Measurements from ENCODE around the gene BMP2K.
"Not testable (repeated sequence)": the region's sequence is repeated elsewhere in the genome, so short reads cannot be mapped to it uniquely, and the experiment has no call there.

Gene BMP2K

DNA sequence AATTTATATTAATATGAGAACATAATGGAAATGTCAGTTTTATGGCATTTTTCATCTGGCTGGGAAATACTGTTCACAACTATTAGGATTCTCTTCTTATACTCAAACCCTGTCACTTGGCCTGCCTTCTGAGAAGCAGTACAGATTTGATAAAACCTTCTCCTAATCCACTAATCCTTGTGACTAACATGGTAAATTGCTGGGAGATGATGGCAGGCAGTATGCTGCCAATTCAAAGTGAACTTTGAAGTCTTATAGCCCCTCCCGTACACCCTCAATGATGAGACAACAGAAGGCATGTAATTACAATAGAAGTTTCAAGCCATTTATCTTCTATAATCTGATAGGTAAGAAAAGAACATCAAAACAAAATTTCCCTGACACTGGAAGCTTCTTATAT is 126.1 kb downstream of the BMP2K start:
- intact Hi-C loops (cut with DNase I) = no loop called here

DNA sequence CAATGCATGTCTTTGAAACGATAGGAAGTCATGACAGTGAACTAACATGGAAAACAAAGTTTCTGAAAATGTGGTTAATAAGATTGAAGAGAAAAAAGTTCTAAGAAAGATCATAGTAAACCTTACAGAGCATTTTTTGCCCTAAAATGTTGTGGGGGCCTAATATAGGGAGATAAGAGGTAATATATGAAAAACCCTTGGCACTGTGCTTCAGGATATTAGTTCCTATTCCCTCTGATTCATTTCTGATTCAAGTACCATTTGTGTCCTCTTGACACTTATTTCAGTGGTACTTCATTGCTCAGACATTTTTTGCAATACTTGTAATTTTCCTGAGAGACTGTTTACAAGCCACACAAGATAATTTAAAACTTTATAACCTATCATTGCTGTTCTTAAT is 128.0 kb downstream of the BMP2K start:
- intact Hi-C loops (cut with DNase I) = no loop called here
- DNase-seq = no peak

More for the DNA sequence above, 126.1 kb downstream of the BMP2K start:
- DNase-seq = no peak

DNA sequence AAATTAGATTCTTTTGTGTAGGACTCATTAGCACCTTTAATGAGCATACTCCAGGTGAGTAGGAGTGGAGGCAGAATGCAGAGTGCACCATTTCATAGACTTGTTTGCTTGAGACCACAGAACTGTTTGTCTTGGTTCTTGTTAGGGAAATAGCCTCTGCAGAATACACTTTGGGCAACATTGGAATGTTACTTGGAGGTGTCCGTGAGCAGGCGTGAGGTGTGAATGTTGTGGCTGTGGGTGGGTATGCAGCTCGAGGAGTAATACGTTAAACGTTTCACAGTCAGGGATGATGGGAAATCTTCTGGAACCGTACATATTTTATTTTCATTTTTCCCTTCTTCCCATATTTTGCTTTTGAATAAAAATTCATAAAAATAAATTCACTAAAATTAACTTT is 131.5 kb downstream of the BMP2K start:
- DNase-seq = no peak
- intact Hi-C loops (cut with DNase I) = no loop called here

DNA sequence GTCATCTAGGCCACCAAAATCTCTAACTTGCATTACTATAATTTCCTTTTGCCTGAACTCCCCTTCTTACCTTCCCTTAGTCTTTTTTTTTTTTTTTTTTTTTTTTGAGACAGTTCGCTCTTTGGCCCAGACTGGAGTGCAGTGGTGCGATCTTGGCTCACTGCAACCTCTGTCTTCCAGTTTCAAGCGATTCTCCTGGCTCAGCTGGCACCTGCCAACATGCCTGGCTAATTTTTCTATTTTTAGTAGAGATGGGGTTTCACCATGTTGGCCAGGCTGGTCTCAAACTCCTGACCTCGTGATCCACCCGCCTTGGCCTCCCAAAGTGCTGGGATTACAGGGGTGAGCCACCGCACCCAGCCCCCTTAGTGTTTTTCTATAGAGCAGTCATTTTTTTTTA is 132.8 kb downstream of the BMP2K start:
- intact Hi-C loops (cut with DNase I); DNase-seq: not testable (repeated sequence)

DNA sequence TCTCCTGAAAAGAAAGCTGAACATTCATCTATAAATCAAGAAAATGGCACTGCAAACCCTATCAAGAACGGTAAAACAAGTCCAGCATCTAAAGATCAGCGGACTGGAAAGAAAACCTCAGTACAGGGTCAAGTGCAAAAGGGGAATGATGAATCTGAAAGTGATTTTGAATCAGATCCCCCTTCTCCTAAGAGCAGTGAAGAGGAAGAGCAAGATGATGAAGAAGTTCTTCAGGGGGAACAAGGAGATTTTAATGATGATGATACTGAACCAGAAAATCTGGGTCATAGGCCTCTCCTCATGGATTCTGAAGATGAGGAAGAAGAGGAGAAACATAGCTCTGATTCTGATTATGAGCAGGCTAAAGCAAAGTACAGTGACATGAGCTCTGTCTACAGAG is 134.5 kb downstream of the BMP2K start:
- intact Hi-C loops (cut with DNase I) = no loop called here
- no peak for DNase-seq

DNA sequence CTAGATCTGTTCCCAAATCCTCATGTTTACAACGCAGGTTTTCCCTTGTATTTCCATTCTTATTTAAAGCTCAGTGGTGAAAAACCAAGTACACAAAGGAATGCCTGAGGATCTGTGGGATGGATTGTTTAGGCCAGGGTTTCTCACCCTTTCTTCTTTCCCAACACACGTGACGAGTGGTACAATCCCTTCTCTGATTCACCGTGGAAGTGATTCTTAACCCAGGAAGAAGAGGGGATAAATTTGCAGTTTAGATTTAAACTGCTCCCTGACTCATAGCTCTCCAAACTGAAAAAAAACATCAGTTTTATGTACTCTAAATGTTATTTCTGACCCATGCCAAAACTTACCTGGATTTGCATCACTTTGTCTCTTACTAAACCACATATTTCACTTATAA is 146.1 kb downstream of the BMP2K start:
- DNase-seq = no peak
- intact Hi-C loops (cut with DNase I) = no loop called here

DNA sequence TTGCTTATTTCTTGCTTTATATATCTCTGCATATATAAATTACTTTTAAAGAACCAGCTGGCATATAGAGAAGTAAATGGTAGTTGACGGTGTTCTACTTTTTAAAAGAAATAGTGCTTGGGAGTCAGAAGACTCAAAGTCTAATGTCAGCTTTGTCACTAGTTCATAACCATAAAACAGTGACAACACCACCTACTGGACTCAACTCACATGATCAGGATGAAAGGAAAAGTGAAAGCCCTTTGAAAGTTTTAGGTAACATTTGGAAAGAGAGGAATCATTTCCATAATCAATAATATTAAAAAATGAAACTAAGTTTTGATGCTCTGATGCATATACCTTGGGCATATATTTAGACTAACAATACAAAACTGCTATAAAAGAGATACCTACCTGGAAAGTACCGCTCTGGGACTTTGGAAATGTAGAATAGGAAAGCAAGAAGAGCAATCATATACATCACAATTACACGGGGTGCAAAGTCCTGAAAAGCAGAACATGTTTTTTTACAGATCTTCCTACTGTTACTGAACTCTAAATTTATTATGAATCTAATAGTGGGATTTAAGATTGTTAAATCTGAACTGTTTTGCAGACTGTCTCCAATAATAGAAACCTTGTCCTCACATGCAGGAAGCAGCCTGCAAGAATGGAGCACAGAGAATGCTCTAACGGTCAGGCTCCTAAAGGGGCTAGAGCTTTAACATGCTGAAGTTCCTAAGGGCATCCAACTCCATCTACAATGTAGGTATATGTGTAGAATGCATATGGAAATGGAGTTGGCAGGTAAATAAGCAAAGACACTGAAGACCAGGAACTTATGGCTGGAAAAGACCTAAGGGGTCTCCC is 147.5 kb downstream of the BMP2K start:
- intact Hi-C loops (cut with DNase I) = no loop called here
- DNase-seq = peak in 1 of 42 donors; percentile 15

DNA sequence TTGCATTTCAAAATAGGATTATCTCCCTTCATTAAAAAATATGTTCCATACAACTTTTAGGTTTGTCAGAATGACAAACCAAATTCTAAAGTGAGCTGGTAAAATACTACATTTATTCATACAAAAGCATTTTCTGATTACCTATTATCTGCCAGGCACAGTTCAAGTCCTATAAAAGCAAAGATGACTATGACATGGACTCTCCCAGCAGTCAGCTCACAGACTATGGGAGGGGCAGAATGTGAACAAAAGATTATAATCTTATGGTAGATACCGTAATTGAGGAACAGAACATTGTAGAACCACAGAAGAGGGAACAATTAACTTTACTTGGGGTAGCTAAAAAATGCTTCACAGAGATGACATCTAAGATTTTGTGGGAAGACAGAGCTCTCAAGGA is 150.7 kb downstream of the BMP2K start:
- intact Hi-C loops (cut with DNase I) = no loop called here

DNA sequence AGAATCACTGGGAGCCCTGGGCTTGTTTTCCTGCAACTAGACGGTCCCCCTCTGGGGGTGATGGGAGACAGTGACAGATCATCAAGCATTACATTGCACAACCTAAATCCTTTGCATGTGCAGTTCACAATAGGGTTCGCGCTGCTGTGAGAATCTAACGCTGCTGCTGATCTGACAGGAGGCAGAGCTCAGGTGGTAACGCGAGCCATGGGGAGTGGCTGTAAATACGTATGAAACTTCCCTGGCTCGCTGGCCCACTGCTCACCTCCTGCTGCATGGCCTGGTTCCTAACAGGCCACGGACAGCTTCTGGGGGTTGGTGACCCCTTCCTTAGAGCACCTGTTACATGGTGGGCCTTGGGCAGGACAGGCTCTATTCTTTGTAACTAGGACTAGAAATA is 152.7 kb downstream of the BMP2K start:
- DNase-seq = no peak
- intact Hi-C loops (cut with DNase I) = no loop called here

More for the DNA sequence above, 150.7 kb downstream of the BMP2K start:
- DNase-seq = no peak

DNA sequence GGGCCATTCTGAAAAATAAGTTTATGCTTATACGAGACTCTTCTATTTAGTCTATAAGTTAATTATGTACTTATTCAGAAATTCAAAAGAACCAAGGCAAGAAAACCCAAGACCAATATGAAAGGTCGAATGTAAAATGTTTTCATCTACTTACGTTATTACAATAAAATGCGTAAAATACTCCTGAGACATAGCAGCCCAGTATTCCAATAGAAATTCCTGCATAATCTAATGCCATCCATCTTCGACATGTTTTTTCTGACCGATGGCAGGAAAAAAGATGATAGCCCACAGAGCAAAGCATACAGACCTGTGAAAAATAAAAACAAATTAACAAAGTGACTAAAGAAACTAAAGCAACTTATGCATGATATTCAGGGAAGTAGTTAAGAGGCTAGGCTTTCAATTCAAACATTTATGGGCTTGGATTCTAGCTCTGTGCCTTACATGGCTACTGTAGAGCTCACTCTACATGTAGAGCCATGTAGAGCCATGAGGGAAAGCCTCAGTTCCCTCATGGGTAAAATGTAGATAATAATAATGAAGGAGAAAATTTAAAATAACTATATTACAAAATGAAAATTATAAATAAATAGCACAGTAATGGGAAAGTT is 154.0 kb downstream of the BMP2K start:
- DNase-seq = no peak
- intact Hi-C loops (cut with DNase I) = no loop called here

DNA sequence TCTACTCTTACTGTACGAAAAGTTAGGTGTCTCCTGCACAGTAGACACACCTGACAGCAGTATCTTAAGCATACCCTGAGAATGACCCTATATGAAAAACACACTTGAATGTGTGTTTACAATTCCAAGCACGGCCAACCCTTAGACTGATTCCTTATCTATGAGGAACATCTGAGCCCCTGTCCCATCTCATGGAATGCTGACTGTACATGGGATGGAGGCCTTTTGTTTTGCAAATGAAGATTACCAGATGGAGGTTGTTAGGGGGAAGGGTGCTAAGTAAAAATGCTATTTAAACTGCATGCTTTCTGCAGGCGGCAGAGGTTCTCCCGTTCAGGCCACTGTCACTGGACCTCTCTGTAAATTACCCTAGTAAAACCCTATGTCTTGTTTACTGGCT is 160.8 kb downstream of the BMP2K start:
- intact Hi-C loops (cut with DNase I) = no loop called here
- no peak for DNase-seq

DNA sequence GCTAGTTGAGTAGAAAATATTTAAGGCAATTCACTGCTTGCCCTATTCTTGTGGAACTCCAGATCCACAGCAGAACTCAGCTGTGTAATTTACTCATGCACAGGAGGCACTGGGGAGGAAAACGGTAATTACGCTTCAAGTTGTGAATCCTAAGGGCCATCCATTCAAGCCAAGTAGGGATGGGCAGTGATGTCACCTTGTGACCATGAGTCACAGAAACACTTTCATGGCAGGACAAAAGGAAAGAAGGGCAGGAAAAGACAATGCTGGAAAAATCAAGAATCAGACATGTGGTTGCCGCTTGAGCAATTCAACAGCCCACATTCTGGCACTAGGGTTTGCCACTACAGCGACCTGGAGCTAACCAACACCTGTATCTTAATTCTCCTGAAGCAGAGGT is 161.7 kb downstream of the BMP2K start:
- peak in 2 of 42 donors; percentile 23 to 45 for DNase-seq
- intact Hi-C loops (cut with DNase I) = no loop called here

DNA sequence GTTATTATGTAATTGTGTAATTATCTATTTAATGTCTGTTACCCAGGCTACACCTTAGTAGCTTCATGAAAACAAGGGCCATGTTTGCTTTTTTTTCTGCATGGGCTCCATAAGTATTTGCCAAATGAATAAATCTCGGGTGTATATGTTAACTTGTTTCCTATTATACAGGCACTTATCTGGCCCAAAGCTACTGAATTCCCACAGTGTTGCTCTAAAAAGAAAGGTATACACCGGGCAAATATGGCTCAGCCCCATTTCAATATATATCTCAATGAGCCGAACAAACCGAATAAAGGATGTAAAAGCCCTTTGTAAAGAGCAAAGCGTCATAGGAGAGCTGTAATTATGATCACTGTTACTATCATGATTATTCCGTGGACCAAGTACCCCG is 162.3 kb downstream of the BMP2K start:
- intact Hi-C loops (cut with DNase I) = no loop called here
- no peak for DNase-seq

DNA sequence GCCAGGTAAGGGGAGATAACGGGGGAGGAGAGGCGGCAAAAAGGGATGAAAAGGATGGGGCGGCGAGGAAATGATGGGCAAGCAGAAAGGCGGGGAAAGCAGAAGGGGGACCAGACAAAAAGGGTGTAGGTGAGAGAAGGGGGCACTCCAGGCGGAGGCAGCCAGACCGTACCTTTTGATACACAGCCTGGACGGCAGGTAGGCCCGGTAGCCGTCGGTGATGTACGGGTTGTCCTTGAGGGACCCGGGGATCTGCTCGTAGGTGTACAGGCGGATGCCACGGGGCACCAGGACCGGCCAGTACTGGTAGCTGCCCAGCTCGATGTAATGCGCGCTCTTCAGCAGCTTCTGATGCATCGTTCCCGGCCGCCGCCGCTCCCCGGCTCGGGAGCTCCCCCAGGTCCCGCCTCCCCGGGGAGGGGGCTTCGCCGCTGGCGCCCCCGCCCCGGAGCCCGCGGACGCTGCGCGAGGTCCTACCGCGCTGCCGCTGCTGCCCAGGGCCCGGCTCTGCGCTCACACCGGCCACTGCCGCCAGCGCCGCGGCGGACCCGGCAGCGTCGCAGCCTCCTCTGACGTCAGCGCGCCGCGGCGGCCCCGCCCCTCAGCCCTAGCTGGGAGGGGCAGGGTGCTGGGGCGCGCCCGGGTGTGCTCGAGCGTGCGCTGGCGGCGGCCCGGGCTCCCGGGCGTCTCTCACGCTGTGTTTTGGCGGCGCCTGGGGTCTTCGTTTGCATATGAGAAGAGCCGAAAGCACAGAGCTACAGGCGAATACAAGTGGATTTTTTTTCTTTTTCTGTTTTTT is 162.9 kb downstream of the BMP2K start, which contains the start of gene PAQR3:
TSS of gene PAQR3 (minus strand) at position 571 of the 799 bp plus-strand sequence. CDS start at position 357, 214 bp downstream.
- intact Hi-C loops (cut with DNase I) = no loop called here
- peak; percentile 52 to 93 (median 86) for DNase-seq

DNA sequence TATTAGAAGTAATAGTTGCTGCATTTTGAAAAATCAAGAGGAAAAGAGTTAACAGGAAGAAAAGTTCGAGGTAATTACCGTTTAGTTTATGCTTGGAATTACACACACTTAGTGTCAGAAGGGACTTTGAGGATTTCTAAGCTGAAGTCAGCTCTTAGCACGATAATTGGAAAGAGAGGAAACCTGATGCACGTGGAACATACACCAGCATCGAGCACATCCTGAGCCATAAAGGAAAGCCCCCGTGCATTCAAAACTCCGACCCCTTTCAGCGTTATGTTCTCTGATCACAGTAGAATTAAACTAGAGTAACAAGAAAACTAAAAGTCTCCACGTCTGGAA is 163.5 kb downstream of the BMP2K start:
- no peak for DNase-seq
- intact Hi-C loops (cut with DNase I) = no loop called here

DNA sequence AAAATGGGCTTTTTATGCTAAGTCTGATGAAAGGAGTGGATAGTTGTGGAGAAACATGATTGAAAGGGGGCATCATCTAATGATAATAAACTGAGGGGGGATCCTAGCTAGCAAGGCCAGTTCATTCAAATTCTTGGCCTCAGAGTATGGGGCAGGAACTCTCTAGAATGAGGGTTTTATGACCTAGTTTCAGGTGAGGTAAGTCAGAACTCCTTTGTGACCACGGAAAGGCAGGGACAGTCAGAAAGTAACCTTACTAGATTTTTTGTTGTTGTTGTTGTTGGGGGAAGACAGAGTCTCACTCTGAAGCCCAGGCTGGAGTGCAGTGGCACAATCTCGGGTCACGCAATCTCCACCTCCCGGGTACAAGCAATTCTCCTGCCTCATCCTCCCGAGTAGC is 164.6 kb downstream of the BMP2K start:
- DNase-seq = no peak
- intact Hi-C loops (cut with DNase I) = no loop called here

DNA sequence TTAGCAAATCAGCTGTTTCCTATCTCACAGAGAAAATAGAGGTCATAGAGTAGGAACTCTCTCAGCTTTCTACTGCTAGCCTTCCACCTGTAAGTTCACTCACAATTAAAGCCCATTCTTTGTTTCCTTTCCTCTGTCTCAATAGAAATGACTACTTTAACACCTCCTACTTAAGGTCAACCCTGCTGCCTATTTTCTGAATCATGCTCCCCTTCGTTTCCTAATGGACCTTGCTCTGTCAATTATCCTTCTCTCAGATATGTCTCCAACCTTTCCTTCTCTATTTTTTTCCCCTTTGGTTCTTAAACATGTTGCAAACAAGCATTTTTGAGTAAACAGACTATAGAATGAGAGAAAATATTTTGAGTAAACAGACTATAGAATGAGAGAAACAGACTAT is 168.2 kb downstream of the BMP2K start:
- intact Hi-C loops (cut with DNase I) = no loop called here
- DNase-seq = no peak

DNA sequence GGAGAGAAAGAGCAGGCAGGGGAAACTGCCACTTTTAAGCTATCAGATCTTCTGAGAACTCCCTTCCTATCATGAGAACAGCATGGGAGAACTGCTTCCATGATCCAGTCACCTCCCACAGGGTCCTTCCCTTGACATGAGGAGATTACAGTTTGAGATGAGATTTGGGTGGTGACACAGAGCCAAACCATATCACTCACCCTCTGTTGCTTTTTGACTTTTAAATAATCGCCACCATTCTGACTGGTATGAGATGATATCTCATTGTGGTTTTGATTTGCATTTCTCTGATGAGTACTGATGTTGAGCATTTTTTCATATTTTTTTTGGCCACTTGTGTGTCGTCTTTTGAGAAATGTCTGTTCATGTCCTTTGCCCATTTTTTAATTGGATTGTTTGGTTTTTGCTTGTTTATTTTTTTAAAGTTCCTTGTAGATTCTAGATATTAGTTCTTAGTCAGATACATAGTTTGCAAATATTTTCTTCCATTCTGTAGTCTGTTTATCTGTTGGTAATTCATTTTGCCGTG is 169.6 kb downstream of the BMP2K start:
- intact Hi-C loops (cut with DNase I) = no loop called here
- no peak for DNase-seq

DNA sequence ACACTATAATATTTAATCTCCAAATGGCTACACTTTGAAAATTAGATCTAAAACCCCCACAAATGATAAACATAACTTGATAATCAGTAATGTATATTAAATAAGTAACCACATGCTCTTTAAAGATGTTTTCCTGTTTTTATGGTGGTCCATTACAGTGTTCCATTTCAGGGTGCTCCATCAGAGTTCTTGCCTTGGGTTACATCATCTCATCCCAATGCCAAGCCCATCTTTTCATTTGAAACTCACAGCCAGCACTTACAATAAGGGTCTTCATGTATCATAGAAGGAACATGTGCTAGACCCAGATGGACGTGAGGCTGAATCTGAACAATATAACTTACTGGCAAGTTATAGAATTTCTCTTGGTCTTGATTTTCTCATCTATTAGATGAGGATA is 173.6 kb downstream of the BMP2K start:
- no peak for DNase-seq
- intact Hi-C loops (cut with DNase I) = loop anchor here (10.0 kb wide), 1 partner anchor 1265 kb away; no protein-coding TSS in a partner anchor
